ENCODE data around the gene BCKDK.
"Not testable (repeated sequence)": the region's sequence is repeated elsewhere in the genome, so short reads cannot be mapped to it uniquely, and the experiment has no call there.

BCKDK gene

GRCh38 chr16:31142109-31143010 is 34.2 kb downstream of the BCKDK start:
- peak; percentile 98 for DNase-seq
- Histone ChIP-seq H3K36me3 (replicated peaks) (no peaks in the 10 kb centered on the region), H3K27me3 (replicated peaks) (no peaks in the 10 kb centered on the region), H3K4me3 (ENCODE audit: low read depth, low read length) (peak overlapping the region; percentile 39), H3K27ac (peak overlapping the region; percentile 39)
- in situ Hi-C loops (cut with HindIII; ENCODE audit: low pct_ligation_motif_present, low sequenced_read_pairs) = no loop called here
- peak; percentile 82 for TF ChIP-seq CTCF (IDR thresholded peaks at IDR 0.05; ENCODE audit: low read depth, low read length, missing control alignments)

- no peak overlapping the region for H3K4me3 ChIP-seq (ENCODE audit: low read depth, low read length)
- no peak for DNase-seq
- H3K36me3 ChIP-seq (replicated peaks) = no peaks in the 10 kb centered on the region
- H3K27me3 ChIP-seq (replicated peaks) = peaks cover 7% of the 10 kb centered on the region
- H3K27ac ChIP-seq = no peak overlapping the region
- in situ Hi-C loops (cut with HindIII; ENCODE audit: low pct_ligation_motif_present, low sequenced_read_pairs) = no loop called here
- TF ChIP-seq CTCF (IDR thresholded peaks at IDR 0.05; ENCODE audit: low read depth, low read length, missing control alignments) = no peak
Measured at GRCh38 chr16:31143011-31143693, 35.0 kb downstream of the BCKDK start.

- Histone ChIP-seq H3K36me3 (replicated peaks) (no peaks in the 10 kb centered on the region), H3K27ac (no peak overlapping the region), H3K27me3 (replicated peaks) (peaks cover 11% of the 10 kb centered on the region), H3K4me3 (ENCODE audit: low read depth, low read length) (no peak overlapping the region)
- in situ Hi-C loops (cut with HindIII; ENCODE audit: low pct_ligation_motif_present, low sequenced_read_pairs) = no loop called here
- no peak for TF ChIP-seq CTCF (IDR thresholded peaks at IDR 0.05; ENCODE audit: low read depth, low read length, missing control alignments)
- DNase-seq = no peak
Measured at GRCh38 chr16:31143694-31144148, 35.5 kb downstream of the BCKDK start.

- H3K36me3 ChIP-seq (replicated peaks); H3K4me3 ChIP-seq (ENCODE audit: low read depth, low read length); H3K27ac ChIP-seq; in situ Hi-C loops (cut with HindIII; ENCODE audit: low pct_ligation_motif_present, low sequenced_read_pairs): not testable (repeated sequence)
- peaks cover 11% of the 10 kb centered on the region for H3K27me3 ChIP-seq (replicated peaks)
- DNase-seq = peak; percentile 11
Measured at GRCh38 chr16:31144418-31144817, 36.2 kb downstream of the BCKDK start.

GRCh38 chr16:31145398-31145990 is 37.3 kb downstream of the BCKDK start:
- TF ChIP-seq CTCF (IDR thresholded peaks at IDR 0.05; ENCODE audit: low read depth, low read length, missing control alignments) = no peak
- DNase-seq = no peak
- H3K27ac ChIP-seq = no peak overlapping the region
- no peak overlapping the region for H3K4me3 ChIP-seq (ENCODE audit: low read depth, low read length)
- H3K27me3 ChIP-seq (replicated peaks) = peaks cover 11% of the 10 kb centered on the region
- H3K36me3 ChIP-seq (replicated peaks) = no peaks in the 10 kb centered on the region
- in situ Hi-C loops (cut with HindIII; ENCODE audit: low pct_ligation_motif_present, low sequenced_read_pairs) = no loop called here

- Histone ChIP-seq H3K36me3 (replicated peaks) (no peaks in the 10 kb centered on the region), H3K4me3 (ENCODE audit: low read depth, low read length) (no peak overlapping the region), H3K27me3 (replicated peaks) (peaks cover 11% of the 10 kb centered on the region), H3K27ac (no peak overlapping the region)
- no peak for DNase-seq
- in situ Hi-C loops (cut with HindIII; ENCODE audit: low pct_ligation_motif_present, low sequenced_read_pairs) = no loop called here
- TF ChIP-seq CTCF (IDR thresholded peaks at IDR 0.05; ENCODE audit: low read depth, low read length, missing control alignments) = no peak
Measured at GRCh38 chr16:31147574-31147973, 39.4 kb downstream of the BCKDK start.
